Right renal pelvis (tissue), 4 donors: ENCODE results near the gene GRSF1. TPM values are rescaled to one million over a fixed set of nuclear protein-coding genes. Genes with fewer than 3 reads are reported as not detected.
A peak's percentile ranks its signal among the peaks of the same experiment; 100 is the strongest.
"Not testable (repeated sequence)": the region's sequence is repeated elsewhere in the genome, so short reads cannot be mapped to it uniquely, and the experiment has no call there.

Experiments
- DNase-seq, 4 donors: peaks; one replicate each; pipeline ENCODE4 v3.0.0-alpha.2; 2013; ENCODE audit warnings: low read depth in 4 of 4, low spot score in 3 of 4, missing footprints in 1 of 4
- polyA plus RNA-seq, 4 donors: library from polyadenylated mRNA; unstranded; fragments of 120-200 nt; gene quantifications; one replicate each; pipeline ENCODE4 v1.2.1, GENCODE V29; 2013; ENCODE audit not compliant: insufficient read length in 4 of 4

Gene GRSF1
- polyA plus RNA-seq, 4 donors = 118 to 139 (median 137) TPM

GRCh38 chr4:70838204-70838603, 1.5 kb downstream of the GRSF1 start:
- DNase-seq = peak in 1 of 4 donors; percentile 15

GRCh38 chr4:70836081-70836480, 3.6 kb downstream of the GRSF1 start:
- DNase-seq = no peak

- DNase-seq = no peak
Observed at GRCh38 chr4:70833675-70834074, 6.0 kb downstream of the GRSF1 start.

GRCh38 chr4:70831293-70831692, 8.4 kb downstream of the GRSF1 start:
- no peak for DNase-seq

GRCh38 chr4:70830054-70830453, 9.6 kb downstream of the GRSF1 start:
- DNase-seq = no peak

- no peak for DNase-seq
Observed at GRCh38 chr4:70829492-70829891, 10.2 kb downstream of the GRSF1 start.

GRCh38 chr4:70829015-70829414, 10.7 kb downstream of the GRSF1 start:
- DNase-seq = no peak

GRCh38 chr4:70818921-70819320, 20.8 kb downstream of the GRSF1 start:
- no peak for DNase-seq

- DNase-seq = no peak
Observed at GRCh38 chr4:70818173-70818855, 21.4 kb downstream of the GRSF1 start.

GRCh38 chr4:70816894-70817293, 22.8 kb downstream of the GRSF1 start:
- no peak for DNase-seq

GRCh38 chr4:70815370-70815769, 24.3 kb downstream of the GRSF1 start:
- DNase-seq = no peak

GRCh38 chr4:70808151-70808550, 31.5 kb downstream of the GRSF1 start:
- no peak for DNase-seq

GRCh38 chr4:70802928-70803580, 36.6 kb downstream of the GRSF1 start:
- no peak for DNase-seq

- no peak for DNase-seq
Observed at GRCh38 chr4:70801265-70801809, 38.4 kb downstream of the GRSF1 start.

GRCh38 chr4:70793626-70794025, 46.1 kb downstream of the GRSF1 start:
- no peak for DNase-seq

GRCh38 chr4:70788733-70789132, 51.0 kb downstream of the GRSF1 start:
- DNase-seq = no peak

- no peak for DNase-seq
Observed at GRCh38 chr4:70787496-70787895, 52.2 kb downstream of the GRSF1 start.

GRCh38 chr4:70783096-70783495, 56.6 kb downstream of the GRSF1 start:
- DNase-seq = no peak

GRCh38 chr4:70778888-70779422, 60.7 kb downstream of the GRSF1 start:
- peak in 3 of 4 donors; percentile 5 to 15 (median 6) for DNase-seq

GRCh38 chr4:70772929-70773555, 66.6 kb downstream of the GRSF1 start:
- DNase-seq = no peak

GRCh38 chr4:70769396-70769795, 70.3 kb downstream of the GRSF1 start:
- DNase-seq = not testable (repeated sequence)
